ENCODE measurements around the gene SRRM5.
A peak's percentile ranks its signal among the peaks of the same experiment; 100 is the strongest.
"Not testable (repeated sequence)": the region's sequence is repeated elsewhere in the genome, so short reads cannot be mapped to it uniquely, and the experiment has no call there.

The SRRM5 gene

DNA sequence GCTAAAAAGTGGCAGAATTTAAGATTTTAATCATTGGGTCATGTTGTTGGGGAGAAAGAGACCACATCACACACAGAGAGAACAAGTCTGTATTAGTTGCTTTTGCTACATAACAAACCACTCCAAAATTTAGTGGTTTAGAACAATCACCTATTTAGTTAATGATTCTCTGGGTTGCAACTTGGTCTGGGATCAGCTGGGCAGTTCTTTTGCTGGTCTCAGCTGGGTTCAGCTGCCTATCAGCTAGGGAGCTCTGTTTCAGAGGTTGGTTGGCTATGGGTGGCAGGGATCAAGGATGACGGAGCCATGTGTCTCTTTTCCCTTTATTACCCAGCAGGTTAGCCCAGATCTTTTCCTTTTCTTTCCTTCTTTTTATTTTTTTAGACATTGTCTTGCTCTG is 27.4 kb upstream of the SRRM5 start:
- Mint-ChIP-seq H3K9me3 (no peaks in the 10 kb centered on the region), H3K4me1 (peaks cover 53% of the 10 kb centered on the region)
- no peak for ATAC-seq

GRCh38 chr19:43586346-43586745 is 25.5 kb upstream of the SRRM5 start:
- no peak for DNase-seq
- H3K27me3 Mint-ChIP-seq, result no peaks in the 10 kb centered on the region
- no peaks in the 10 kb centered on the region for H3K9me3 Mint-ChIP-seq
- no peak overlapping the region for H3K27ac Mint-ChIP-seq
- no peak overlapping the region for H3K4me3 Mint-ChIP-seq
- peaks cover 53% of the 10 kb centered on the region for H3K4me1 Mint-ChIP-seq
- ATAC-seq, result no peak

More for the DNA sequence above, 27.4 kb upstream of the SRRM5 start:
- H3K4me3 Mint-ChIP-seq, result no peak overlapping the region
- DNase-seq, result no peak
- H3K27me3 Mint-ChIP-seq, result no peaks in the 10 kb centered on the region
- H3K27ac Mint-ChIP-seq, result peak overlapping the region; percentile 11 to 59

- not testable (repeated sequence) for ATAC-seq, H3K9me3 Mint-ChIP-seq, H3K4me3 Mint-ChIP-seq, H3K27ac Mint-ChIP-seq, H3K27me3 Mint-ChIP-seq, DNase-seq
- peaks cover 46% of the 10 kb centered on the region for H3K4me1 Mint-ChIP-seq
These were observed 24.9 kb upstream of the SRRM5 start for GRCh38 chr19:43587029-43587428.

DNA sequence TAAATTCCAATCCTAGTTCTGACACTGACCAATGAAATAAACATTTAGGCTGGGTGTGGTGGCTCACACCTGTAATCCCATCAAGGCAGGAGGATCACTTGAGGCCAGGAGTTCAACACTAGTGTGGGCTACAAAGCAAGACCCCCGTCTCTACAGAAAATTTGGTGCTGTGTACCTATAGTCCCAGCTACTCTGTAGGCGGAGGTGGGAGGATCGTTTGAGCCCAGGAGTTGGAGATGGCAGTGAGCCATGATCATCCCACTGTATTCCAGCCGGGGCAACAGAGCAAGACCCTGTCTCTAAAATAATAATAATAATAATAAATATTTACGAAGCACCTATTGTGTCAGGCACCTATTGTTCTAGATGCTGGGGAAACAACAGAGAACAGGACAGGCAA is 22.6 kb upstream of the SRRM5 start:
- peaks cover 57% of the 10 kb centered on the region for H3K4me1 Mint-ChIP-seq
- H3K27ac Mint-ChIP-seq, result peak overlapping the region in 1 of 2 donors; percentile 35
- H3K4me3 Mint-ChIP-seq, result no peak overlapping the region
- H3K27me3 Mint-ChIP-seq, result no peaks in the 10 kb centered on the region
- H3K9me3 Mint-ChIP-seq, result no peaks in the 10 kb centered on the region
- DNase-seq (no peak), ATAC-seq (no peak)

- Mint-ChIP-seq H3K27ac (peak overlapping the region; percentile 19 to 35), H3K27me3 (no peaks in the 10 kb centered on the region), H3K4me3 (no peak overlapping the region), H3K9me3 (no peaks in the 10 kb centered on the region), H3K4me1 (peaks cover 58% of the 10 kb centered on the region)
- no peak for ATAC-seq
- DNase-seq, result no peak
These were observed 22.2 kb upstream of the SRRM5 start for GRCh38 chr19:43589678-43590077.

DNA sequence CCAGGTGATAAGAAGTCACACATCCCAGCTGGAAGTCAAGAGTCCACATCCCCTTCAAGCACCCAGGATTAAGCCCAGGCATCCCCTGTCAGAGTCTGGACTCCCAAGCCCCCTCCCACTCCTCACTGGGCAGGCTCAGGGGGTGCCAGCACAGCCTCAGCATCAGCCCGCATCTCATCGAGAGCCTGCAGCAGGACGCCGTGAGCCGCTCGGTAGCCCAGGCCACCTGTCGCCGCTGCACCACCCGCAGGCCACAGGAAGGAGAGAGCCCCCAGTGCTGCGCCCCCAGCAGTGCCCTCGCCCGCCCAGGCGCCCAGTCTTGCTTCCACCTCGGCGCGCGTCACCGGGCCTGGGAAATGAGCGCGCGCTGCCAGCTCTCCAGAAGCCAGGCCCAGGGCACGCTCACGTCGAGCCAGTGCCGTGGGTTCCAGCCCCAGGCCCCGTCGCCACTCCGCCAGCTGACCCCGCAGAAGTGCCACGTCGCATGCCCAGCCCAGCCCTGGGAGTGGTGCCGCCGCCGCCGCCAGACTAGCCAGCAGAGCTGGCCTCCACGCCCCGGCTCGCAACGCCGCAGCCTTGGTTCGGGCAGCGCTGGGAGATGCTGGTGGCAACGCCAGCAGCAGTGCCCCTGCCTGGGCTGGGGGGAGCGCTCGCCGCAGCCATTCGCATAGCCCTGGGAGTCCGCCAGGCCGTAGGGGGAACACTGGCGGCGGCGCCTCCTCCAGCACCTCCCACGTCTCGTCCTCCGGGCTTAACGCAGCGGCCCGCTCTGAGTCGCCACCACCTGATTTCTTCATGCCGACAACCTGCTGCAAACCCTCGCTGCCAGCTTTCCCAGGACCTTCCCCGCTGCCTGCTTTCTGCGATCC is 19.8 kb upstream of the SRRM5 start:
- peaks cover 54% of the 10 kb centered on the region for H3K4me1 Mint-ChIP-seq
- no peaks in the 10 kb centered on the region for H3K9me3 Mint-ChIP-seq

GRCh38 chr19:43592800-43593350 is 19.0 kb upstream of the SRRM5 start:
- H3K9me3 Mint-ChIP-seq, result no peaks in the 10 kb centered on the region
- H3K27me3 Mint-ChIP-seq, result no peaks in the 10 kb centered on the region
- H3K4me3 Mint-ChIP-seq, result no peak overlapping the region
- no peak for ATAC-seq
- peaks cover 62% of the 10 kb centered on the region for H3K4me1 Mint-ChIP-seq
- H3K27ac Mint-ChIP-seq, result peak overlapping the region in 1 of 2 donors; percentile 97
- no peak for DNase-seq

More for the DNA sequence above, 19.8 kb upstream of the SRRM5 start:
- DNase-seq, result no peak
- no peaks in the 10 kb centered on the region for H3K27me3 Mint-ChIP-seq
- H3K4me3 Mint-ChIP-seq, result no peak overlapping the region
- ATAC-seq, result no peak
- H3K27ac Mint-ChIP-seq, result peak overlapping the region in 1 of 2 donors; percentile 97

DNA sequence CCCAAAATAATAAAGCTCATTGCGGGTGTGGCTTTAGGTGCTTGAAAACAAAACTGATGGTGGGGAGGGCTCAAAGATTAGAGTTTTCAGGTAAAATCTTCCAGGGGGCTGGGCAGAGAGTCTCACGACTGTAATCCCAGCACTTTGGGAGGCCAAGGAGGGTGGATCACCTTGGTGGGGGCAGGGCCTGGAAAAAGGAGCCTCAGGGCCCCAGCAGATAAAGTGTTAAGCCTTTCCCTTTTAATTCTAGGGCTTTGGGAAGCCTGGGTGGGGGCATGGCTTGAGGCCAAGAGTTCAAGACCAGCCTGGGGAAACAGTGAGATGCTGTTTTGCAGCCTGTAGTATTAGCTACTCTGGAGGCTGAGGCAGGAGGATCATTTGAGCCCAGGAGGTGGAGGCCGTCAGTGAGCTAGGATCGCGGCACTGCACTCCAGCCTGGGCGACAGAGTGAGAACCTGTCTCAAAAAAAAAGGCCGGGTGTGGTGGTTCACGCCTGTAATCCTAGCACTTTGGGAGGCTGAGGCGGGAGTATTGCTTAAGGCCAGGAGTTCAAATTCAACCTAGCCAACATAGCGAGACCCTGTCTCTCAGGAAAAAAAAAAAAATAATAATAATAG is 17.7 kb upstream of the SRRM5 start:
- DNase-seq (no peak), ATAC-seq (no peak)
- peaks cover 74% of the 10 kb centered on the region for H3K4me1 Mint-ChIP-seq
- no peaks in the 10 kb centered on the region for H3K9me3 Mint-ChIP-seq
- H3K27me3 Mint-ChIP-seq, result no peaks in the 10 kb centered on the region
- peak overlapping the region; percentile 49 to 92 for H3K4me3 Mint-ChIP-seq
- H3K27ac Mint-ChIP-seq, result no peak overlapping the region

- Mint-ChIP-seq H3K27me3 (no peaks in the 10 kb centered on the region), H3K4me1 (peaks cover 70% of the 10 kb centered on the region), H3K4me3 (peak overlapping the region; percentile 92 to 98), H3K9me3 (no peaks in the 10 kb centered on the region), H3K27ac (peak overlapping the region; percentile 99 to 100)
- DNase-seq (peak; percentile 74 to 80), ATAC-seq (peak; percentile 71)
These were observed 16.9 kb upstream of the SRRM5 start for GRCh38 chr19:43594710-43595604.

- Mint-ChIP-seq H3K27me3 (no peaks in the 10 kb centered on the region), H3K4me3 (peak overlapping the region; percentile 92 to 98), H3K27ac (peak overlapping the region; percentile 99 to 100), H3K4me1 (peaks cover 64% of the 10 kb centered on the region), H3K9me3 (no peaks in the 10 kb centered on the region)
- DNase-seq (no peak), ATAC-seq (peak; percentile 44)
These were observed 16.3 kb upstream of the SRRM5 start for GRCh38 chr19:43595605-43595998.

DNA sequence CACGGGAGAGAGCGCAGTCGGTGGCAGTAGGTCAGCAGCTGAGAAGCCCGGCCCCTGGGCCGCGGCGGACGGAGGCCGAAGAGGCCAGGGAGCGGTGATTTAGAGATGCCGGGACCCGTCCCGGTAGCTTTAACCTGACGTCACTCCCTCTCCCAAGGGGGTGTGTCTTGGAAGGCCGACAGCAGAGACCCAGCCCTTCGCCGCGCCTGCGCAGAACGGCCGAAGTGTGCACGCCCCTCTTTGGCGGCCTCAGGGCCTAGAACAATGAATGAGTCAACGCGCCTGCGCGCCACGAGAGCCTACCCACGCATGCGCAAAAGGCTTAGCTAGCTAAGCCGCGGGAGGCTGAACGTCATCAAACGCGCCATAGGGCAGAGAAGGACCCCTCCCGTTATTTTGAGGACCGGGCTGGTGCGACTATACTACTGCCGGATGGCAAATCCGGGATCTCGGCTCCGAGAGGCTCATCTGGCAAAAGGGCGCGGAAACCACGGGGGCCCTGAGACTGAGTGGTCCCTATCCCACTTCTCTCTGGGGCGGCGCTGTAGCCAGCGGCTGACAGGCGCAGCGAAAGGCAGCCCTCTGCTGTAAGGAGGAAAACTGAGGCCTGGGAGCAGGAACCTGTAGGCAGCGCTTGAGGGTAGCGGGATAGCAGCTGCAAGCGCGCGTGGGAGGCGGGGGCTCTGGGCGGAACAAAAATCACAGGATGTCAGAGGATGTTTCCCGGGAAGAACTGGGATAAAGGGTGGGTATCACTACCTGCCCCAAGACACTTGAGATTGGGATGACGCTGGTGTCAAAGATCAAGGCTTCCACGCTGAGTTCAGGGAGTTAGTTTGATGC is 15.7 kb upstream of the SRRM5 start, which contains the start of the genes IRGQ and ZNF576:
Gene IRGQ, minus strand, starts transcription at position 136 of the 843 bp plus-strand sequence. CDS start 796 bp downstream, outside the sequence.
Gene ZNF576, plus strand, starts transcription at position 597 of the 843 bp plus-strand sequence. CDS start 514 bp downstream, outside the sequence.
- no peaks in the 10 kb centered on the region for H3K9me3 Mint-ChIP-seq
- peak; percentile 100 for DNase-seq
- H3K27ac Mint-ChIP-seq, result peak within 1 kb of the TSS; percentile 99 to 100
- peak; percentile 85 for ATAC-seq
- H3K4me3 Mint-ChIP-seq, result peak within 1 kb of the TSS; percentile 92 to 98
- peaks cover 58% of the 10 kb centered on the region for H3K4me1 Mint-ChIP-seq
- H3K27me3 Mint-ChIP-seq, result no peaks in the 10 kb centered on the region

DNA sequence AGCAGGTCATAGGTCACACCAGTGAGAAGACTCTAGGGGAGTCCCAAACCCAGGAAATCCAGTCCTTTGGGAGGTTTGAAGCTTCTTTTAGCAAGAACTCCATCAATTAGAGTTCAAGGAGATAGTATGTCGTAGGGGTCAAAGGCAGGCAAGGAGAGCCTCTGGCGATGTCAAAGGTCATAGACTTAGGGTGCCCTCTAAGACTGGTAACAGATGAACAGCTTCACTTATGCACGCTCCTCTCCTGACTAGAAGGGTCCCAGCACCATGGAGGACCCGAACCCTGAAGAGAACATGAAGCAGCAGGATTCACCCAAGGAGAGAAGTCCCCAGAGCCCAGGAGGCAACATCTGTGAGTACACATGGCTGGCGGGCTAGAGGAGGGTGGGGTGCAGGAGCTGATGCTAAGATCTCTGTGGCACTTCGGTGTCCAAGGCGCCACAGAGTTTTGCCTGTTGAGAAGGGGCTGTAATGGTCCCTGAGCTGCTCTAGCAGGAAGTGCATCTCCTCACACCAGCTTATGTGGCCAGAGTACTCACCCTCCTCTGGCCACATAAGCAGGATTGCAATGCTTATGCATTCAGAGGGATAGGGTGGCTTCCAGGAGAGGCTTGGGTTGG is 14.9 kb upstream of the SRRM5 start:
- no peak for DNase-seq
- peak overlapping the region; percentile 99 to 100 for H3K27ac Mint-ChIP-seq
- no peaks in the 10 kb centered on the region for H3K27me3 Mint-ChIP-seq
- H3K4me3 Mint-ChIP-seq, result peak overlapping the region; percentile 92 to 98
- peaks cover 56% of the 10 kb centered on the region for H3K4me1 Mint-ChIP-seq
- no peaks in the 10 kb centered on the region for H3K9me3 Mint-ChIP-seq
- ATAC-seq, result no peak

- no peaks in the 10 kb centered on the region for H3K9me3 Mint-ChIP-seq
- peaks cover 51% of the 10 kb centered on the region for H3K4me1 Mint-ChIP-seq
- ATAC-seq, result no peak
- peak overlapping the region; percentile 92 to 98 for H3K4me3 Mint-ChIP-seq
- no peaks in the 10 kb centered on the region for H3K27me3 Mint-ChIP-seq
- DNase-seq, result no peak
- peak overlapping the region; percentile 66 to 100 for H3K27ac Mint-ChIP-seq
These were observed 14.0 kb upstream of the SRRM5 start for GRCh38 chr19:43597876-43598275.
